ENCODE data around the gene MEI1.

The MEI1 gene

DNA sequence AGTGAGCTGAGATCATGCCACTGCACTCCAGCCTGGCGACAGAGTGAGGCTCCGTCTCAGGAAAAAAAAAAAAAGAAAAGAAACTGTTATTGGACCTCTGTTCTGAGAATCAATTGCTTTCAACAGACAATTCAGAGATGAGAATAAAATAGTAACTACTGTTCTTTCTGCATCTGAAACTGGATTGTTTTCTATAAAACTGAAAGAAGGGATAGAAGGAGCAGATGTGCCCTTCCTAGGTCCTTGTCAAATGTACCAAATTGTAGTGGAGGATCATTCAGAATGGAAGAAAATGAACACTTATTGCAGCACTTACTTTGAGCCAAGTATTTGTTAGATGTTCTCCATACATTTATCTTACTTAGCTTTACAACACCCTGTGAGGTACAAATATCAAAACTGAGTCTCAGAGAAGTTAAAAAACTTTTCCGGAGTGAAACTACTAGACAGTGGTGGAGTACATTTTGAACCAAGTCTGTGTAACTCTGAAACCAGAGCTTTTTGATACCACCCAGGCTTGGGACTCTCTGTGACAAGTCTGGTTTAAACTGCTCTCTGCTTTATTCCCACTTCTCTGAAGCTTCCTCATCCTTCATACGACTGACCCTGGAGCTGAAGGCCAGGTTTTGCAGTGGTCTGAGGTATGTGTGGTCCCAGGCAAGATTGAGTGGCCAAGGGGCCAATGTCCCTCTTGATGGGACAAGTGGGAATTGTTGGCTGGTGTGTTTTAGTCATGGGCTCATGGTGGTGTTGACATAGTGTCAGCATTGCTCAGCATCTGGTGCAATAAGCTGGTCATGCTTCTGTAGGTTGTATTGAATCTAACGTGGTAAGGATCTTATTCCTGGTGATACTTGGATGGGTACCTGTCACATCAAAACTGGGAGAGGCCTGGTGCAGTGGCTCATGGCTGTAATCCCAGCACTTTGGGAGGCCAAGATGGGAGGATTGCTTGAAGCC is 53.0 kb downstream of the MEI1 start:
- DNase-seq = no peak

DNA sequence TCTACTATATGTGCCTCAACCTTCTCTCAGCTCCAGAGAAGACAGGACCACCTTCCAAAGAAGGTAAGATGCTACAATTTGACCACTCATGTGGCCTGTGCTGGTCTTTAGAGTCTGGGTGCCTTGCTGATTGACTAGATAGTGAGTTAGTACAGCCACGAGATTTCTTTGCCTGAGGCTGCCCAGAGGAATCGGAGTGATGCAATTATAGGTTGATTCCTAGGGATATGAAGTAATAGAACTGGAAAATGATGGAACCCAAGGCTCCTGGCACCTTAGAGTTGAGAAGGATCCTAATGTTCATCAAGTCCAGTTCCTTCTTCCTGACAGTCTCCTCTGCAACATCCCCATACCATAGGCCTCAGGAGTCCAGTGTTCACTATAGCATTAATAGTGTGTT is 54.7 kb downstream of the MEI1 start:
- no peak for DNase-seq

DNA sequence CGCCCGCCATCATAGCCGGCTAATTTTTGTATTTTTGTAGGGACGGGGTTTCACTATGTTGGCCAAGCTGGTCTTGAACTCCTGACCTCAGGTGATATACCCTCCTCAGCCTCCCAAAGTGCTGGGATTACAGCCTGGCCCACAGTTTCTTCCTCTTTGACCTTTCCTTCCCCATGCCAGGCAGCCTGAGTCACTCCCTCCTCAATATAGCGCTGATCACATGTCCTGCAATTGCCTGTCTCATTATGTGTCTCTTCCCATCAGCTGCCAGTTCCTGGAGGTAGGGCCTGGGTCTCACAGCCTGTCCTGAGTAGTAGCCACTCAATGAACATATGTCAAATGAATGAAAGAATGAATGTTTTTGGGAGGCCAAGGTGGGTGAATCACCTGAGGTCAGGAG is 58.2 kb downstream of the MEI1 start:
- no peak for DNase-seq

DNA sequence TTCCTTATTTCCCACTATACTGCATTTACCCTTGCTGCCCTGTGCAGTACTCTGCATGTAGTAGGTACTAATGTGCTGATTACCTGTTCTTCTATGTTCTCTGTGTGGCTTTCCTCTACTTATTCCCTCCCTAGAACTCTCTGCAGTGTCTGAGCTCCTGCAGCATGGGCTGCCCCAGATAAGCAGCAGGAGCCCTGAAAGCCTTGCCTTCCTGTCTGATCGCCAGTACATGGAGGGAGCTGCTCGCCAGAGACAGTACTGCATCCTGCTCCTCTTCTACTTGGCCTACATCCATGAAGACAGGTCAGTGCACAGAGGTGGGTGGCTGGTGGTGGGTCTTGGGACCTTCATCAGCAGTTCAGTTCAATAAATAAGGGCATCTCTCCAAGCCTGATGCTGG is 58.9 kb downstream of the MEI1 start:
- DNase-seq = no peak

DNA sequence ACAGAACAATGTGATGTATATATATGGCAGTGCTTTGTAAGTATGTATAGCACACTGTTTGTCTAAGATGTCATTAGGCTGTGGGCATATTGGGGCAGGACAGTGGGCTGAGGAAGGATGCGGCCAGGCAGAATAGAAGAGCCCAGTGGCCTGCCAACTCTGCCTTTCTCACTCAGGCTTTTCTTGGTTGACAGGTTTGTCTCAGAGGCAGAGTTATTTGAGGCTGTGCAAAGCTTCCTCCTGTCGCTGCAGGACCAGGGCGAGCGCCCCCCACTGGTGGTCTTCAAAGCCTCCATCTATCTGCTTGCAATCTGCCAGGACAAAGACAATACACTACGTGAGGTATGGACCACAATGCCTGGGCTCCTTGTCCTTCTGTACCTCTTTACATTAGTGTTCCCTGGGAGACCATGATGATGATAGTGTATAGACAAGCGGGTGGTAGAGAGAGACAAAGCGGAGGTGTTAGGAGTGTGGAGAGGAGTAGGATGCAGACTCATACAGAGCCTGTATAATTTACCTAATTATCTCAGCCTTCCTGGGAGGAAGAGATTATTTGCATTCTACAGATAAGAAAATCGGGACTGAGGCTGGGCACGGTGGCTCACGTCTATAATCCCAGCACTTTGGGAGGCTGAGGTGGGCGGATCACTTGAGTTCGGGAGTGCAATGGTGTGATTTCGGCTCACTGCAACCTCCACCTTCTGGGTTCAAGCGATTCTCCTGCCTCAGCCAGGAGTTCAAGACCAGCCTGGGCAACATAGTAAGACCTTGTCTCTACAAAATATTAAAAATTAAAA is 63.9 kb downstream of the MEI1 start:
- peak; percentile 29 for DNase-seq

DNA sequence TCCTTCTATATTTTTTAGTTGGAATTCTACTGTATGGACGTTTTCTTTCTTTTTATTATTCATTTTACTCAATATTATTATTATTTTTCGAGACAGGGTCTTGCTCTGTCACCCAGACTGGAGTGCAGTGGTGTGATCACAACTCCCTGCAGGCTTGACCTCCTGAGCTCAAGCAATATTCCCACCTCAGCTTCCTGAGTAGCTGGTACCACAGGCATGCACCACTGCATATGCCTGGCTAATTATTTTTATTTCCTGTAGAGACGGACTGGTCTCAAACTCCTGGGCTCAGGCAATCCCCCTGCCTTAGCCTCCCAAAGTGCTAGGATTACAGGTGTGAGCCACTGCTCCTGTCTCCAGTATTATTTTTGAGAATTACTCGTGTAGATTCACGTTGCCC is 67.2 kb downstream of the MEI1 start:
- no peak for DNase-seq

DNA sequence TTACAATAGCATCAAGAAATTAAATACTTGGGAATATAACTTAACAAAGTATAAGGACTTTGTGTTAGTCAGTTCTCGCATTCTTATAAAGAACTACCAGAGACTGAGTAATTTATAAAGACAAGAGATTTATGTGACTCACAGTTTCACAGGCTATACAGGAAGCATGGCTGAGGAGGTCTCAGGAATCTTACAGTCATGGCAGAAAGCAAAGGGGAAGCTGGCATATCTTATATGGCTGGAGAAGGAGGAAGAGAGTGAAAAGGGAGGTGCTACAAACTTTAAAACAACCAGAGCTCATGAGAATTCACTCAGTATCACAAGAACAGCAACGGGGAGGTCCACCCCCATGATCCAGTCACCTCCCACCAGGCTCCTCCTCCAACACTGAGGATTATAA is 69.1 kb downstream of the MEI1 start:
- no peak for DNase-seq

DNA sequence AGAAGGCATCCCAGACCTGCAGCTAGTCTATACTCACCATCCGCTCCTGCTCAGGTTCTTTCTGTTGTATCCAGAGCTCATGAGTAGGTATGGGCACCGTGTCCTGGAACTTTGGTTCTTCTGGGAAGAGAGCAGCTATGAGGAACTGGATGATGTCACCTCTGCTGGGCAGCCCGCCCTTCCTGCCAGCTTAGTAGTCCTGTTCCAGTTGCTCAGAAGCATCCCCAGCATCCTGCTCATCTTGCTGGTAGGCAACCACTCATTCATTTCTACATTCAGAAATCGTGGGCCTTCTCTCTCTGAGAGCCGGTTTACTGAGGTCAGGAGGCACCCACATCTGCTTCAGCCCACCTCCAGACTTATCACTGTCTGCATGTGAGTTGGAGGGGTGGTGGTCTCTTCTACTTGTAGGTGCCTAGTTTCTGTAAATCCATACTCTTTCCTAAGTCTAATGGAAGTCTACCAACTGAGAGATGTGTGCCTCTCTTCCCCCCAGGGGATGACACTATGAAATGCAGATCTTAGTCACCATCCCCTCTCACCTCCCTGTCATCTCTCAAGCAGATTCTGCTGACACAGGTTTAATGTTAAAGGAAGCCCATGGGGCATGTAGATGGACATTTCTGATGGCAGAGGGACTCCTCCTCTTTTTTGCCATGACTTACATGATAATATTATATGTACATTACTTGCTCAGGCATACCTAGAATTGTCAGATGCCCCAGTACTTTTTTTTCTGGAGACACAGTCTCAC is 71.6 kb downstream of the MEI1 start:
- no peak for DNase-seq

DNA sequence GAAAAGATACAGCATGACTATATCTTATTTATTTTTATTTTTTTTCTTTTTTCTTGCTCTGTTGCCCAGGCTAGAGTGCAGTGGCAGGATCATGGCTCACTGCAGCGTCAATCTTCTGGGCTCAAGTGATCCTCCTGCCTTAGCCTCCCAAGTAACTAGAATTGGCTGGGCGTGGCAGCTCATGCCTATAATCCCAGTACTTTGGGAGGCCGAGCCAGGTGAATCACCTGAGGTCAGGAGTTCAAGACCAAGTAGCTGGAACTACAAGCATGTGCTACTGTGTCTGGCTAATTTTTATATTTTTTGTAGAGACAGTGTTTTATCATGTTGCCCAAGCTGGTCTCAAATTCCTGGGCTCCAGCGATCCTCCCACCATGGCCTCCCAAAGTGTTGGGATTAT is 72.9 kb downstream of the MEI1 start:
- DNase-seq = no peak

DNA sequence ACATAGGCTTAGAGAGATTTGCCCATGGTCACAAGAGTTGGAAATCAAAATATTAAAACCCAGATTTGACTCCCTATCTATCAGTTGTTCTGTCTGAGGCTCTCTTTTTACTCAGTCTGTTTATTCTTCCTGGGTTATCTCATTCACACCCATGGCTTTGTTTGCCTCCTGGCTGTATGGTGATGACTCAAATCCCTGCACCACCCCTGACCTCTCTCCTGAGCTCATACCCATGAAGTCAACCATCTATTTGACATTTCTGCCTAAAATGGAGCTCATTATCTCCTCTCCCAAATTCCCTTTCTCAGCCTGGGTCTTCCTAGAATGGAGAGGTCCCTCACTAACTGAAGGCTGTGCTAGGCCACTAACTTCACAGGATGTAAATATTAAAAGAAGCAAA is 73.3 kb downstream of the MEI1 start:
- no peak for DNase-seq

DNA sequence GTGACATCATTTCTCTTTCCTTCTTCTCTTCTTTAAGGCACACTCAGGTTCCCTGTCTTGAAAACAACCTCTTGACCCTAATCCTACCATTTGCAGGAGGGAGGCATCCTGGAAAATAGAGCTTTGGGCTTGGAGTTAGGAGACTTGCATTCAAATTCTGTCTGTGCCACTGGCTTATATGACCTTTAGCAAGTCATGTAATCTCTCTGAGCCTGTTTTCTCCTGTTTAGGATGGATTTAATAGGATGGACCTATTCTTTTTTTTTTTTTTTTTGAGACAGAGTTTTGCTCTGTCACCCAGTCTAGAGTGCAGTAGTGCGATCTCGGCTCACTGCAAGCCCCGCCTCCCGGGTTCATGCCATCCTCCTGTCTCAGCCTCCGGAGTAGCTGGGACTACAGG is 76.0 kb downstream of the MEI1 start:
- no peak for DNase-seq

DNA sequence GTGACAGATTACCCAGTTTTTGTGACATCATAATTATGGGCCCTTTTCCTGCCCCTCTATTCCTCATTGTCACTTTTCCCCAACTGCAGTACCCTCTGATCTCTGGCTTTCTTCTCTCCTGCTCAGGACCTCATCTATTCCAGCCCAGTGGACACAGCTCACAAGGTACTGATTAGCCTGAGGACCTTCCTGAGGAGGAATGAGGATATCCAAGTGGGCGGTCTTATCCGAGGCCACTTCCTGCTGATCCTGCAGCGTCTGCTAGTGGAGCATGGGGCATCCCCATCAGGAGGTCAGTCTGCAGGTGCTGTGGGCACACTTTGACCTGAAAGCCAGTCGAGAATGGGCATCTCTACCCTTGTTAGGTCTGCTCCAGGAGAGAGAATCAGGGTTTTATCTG is 76.7 kb downstream of the MEI1 start:
- DNase-seq = no peak

DNA sequence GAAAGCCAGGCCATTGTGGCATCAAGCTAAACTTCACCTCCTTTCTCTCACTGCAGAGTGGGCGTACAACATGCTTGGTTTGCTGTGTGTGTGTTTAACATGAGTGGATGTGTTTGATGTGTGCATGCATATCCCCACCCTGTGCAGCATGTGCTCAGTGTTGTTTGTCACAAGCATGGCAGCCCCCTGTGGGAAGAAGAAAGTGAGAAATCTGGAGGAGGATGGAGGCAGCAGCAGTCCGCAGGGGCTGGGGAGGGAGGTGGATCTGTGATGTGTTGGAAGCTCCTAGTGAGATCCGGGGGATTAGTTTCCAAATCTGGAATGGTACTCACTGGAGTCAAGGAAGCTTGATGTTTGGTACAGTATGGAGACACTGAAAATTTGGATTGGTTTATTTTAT is 77.1 kb downstream of the MEI1 start:
- no peak for DNase-seq

DNA sequence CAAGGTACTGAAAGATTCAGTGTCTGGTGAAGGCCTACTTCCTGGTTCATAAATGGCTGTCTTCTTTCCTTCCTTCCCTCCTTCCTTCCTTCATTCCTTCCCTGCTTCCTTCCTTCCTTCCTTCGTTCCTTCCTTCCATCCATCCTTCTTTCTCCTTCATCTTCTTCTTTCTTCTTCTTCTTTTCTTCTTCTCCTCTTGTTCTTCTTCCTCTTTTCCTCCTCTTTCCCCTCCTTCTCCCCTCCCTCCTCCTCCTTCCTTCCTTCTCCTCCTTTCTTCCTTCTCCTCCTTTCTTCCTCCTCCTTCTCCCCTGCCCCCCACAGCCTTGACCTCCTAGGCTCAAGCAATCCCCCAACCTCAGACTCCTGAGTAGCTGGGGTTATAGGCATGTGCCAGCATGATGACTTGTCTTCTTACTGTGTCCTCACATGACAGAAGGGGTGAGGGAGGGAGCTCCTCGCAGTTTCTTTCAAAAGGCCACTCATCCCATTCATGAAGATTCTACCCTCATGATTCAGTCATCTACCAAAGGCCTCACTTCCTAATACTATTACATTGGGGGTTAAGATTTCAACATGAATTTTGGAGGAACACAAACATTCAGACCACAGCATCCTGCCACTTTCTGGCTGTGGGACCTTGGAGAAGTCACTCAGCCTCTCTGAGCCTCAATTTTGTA is 78.6 kb downstream of the MEI1 start:
- no peak for DNase-seq

DNA sequence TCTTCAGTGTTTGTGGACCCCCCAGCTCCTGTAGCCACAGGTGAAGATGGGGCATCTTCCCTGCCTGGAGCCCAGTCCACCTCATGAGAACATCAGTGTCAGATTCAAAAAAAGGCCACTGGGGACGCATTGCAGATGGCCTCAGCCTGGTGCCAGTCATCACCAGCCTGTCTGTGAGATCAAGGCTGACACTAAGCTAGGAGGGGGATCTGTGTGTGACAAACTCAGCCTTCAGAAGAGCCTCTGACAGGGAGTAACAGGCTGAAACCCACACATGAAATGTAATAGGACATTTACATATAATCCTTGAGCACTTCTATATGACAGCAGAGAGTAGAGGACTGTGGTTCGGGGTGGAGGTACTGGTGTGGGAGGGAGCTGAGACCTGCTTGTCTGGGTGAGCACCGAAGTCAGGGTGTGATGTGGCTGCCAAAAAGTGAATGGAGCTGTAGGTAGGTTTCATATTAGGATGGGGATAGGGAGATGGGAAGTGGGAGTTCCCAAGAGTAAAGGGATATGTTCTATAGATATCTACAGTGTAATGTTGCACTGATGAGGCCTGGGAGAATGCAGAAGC is 80.7 kb downstream of the MEI1 start:
- DNase-seq = peak; percentile 21

DNA sequence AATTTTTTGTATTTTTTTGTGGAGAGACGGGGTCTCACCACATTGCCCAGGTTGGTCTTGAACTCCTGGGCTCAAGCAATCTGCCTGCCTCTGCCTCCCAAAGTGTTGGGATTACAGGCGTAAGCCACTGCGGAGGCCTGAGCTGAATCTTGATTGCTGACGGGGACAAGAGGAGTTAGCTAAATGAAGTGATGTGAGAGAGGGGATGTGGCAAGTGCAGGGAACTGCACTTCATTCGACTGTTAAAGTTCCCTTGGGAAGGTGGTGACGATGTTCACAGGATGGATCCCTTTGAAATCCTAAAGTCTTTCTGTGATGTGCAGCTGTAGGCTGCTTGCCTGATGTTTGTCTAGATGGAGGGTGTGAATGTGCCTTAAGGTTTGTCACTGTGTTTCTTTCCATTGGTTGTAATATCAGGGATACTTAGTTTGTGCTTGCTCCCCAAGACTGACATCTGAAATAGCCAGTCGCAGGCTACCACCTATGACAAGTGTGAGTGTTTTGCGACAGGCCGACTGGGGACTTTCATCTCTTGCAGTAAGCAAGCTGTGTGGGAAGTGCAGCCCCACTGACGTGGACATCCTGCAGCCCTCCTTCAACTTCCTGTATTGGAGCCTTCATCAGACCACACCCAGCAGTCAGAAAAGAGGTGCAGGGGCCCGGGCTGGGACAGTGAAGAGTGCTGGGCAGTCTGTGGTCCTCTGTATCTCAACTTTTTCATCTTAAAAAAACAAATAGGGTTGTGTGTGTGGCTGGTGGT is 81.6 kb downstream of the MEI1 start:
- DNase-seq = peak; percentile 78

DNA sequence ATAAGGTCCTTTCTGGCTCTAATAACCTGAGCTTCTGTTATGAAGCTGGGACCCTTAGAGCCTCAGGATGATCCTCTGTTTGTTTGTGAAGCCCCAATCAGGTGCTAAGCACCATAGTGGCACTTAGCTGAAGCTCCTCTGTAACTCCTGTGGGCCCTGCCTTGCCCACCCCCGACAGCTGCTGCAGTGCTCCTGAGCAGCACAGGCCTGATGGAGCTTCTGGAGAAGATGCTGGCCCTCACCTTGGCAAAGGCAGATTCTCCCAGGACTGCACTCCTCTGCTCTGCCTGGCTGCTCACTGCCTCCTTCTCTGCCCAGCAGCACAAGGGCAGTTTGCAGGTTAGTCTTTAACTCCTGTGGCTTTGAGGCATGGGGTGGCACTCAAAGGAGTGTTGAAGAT is 82.2 kb downstream of the MEI1 start:
- no peak for DNase-seq

DNA sequence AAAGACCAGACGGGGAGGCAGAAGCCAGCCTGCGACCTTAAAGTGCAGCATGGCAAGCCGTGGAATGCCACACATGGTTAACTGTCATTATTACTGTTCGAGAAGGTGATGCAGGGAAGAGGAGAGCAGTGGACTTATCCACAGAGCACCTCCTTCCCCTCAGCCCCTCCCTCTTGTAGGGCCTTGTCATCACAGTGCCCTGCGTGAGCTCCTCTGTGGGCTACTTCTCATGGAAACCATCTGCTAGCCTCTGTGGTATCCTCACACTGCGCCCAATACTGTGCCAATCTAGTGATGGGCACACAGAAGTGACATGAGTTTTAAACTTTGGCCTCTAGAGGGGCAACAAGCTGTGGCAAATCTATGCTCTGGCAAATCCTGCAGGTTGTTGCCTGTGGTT is 83.0 kb downstream of the MEI1 start:
- peak; percentile 18 for DNase-seq

DNA sequence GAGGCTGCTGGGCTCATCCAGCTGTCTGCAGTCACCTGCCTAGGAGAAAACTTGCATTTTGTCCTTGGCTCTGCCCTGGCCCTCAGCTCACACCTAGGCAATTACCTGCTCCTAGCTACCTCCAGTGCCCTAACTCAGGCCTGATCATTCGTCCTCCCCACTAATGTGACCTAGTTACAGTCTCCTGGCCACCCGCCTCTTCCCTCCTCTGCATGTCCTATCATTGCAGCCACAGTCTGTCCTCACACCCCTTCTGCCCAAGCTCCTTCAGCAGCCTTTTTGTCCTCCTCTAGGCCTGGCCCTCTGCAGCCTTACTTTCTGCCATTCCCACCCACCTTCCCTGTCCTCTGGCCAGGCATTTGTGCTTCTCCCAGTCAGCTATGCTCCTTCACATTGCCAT is 83.4 kb downstream of the MEI1 start:
- DNase-seq = no peak

DNA sequence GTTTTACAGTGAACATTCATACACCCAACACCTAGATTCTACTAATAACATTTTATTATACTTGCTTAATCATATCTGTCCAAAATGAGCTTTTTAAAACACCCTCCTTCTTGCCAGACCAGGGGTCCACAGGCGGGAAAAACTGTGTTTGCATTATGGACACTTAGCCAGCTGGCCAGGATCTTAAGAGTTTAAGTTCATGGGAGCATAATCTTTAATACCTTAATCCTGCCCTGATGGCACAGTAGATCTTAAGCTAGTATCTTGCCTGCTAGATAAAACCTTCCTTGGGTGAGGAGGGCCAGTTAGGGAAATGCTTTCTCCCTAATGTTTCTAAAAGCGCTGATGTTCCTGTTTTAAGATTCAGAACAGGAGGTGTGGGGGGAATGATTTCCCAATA is 88.0 kb downstream of the MEI1 start:
- no peak for DNase-seq

DNA sequence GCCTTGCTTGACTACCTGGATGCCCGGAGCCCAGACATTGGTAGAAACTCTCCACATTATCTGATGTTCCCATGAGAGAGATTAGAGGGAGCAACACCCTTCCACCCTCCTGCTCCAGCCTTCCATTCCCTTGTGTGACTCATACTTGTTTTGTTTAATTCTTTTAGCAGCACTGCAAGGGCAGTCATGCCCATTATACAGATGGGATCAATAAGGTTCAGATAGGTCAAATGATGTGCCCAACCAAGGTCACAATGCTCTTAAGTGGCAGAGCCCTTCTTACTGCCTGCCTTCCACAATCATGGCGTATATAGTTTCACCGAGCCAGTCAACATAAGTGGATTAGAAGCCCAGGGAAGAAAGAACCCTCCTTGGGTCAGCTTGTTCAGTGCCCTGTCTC is 94.6 kb downstream of the MEI1 start:
- no peak for DNase-seq

DNA sequence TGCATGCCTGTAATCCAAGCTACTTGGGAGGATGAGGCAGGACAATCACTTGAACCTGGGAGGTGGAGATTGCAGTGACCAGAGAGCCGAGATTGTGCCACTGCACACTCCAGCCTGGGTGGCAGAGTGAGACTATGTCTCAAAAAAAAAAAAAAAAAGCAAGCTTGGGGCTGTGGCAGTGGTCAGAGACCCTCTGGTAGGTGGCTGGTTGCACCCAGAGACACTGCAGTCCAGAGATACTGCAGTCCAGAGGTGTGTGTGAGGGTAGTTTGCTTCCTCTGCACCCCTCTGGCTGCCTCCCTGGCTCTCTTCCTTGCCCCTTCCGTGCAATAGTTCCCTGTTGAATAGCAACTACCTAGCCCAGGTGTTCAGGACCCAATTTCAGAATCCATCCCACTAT is 99.4 kb downstream of the MEI1 start:
- DNase-seq = no peak
